Measurements from ENCODE around the gene CLC.

- TF ChIP-seq CTCF (IDR thresholded peaks at IDR 0.05), result no peak
- TF ChIP-seq POLR2A (IDR thresholded peaks at IDR 0.05), result no peak
These were observed 41.4 kb downstream of the CLC start for GRCh38 chr19:39696387-39696786.
